GM12878 (cell line): Measurements from ENCODE around the gene PRKCZ.

Source experiments
- EGR1 ChIP-seq, 2 experiments: IDR thresholded peaks; 1 replicate in 1 of 2; 2 replicates in 1 of 2; pipeline ENCODE4 v1.6.1; 2011 to 2012; ENCODE audit warnings: low read depth in 2 of 2, low read length in 2 of 2, borderline replicate concordance in 1 of 2, mild to moderate bottlenecking in 1 of 2, moderate library complexity in 1 of 2
- NFIC ChIP-seq: IDR thresholded peaks from 2 replicates; pipeline ENCODE4 v1.6.1; 2012; ENCODE audit warnings: low read depth, mild to moderate bottlenecking, inconsistent platforms, low read length, moderate library complexity
- POLR2AphosphoS5 ChIP-seq: IDR thresholded peaks from 2 replicates; pipeline ENCODE4 v1.6.1; 2011; ENCODE audit warnings: mild to moderate bottlenecking, low read length, inconsistent platforms
- ZNF274 ChIP-seq: IDR thresholded peaks from one replicate; pipeline ENCODE4 v1.8.0; 2011; ENCODE audit not compliant: insufficient read length, insufficient read depth
- TF ChIP-seq, protein P1 (sequence below): fragments of 450-650 bp; IDR thresholded peaks from 2 replicates; pipeline ENCODE4 v1.6.1; 2017; ENCODE audit warnings: mild to moderate bottlenecking
- TF ChIP-seq, protein P2 (sequence below), 3 experiments: IDR thresholded peaks in 2 of 3; conservative IDR thresholded peaks in 1 of 3; 2 replicates each; pipeline ENCODE4 v1.5.1; 2011; ENCODE audit warnings: low read depth in 3 of 3, low read length in 3 of 3, mild to moderate bottlenecking in 3 of 3, control low read depth in 2 of 3, moderate library complexity in 2 of 3, inconsistent platforms in 1 of 3, mixed read lengths in 1 of 3; ENCODE audit not compliant: control insufficient read depth in 2 of 3, insufficient read depth in 1 of 3; ENCODE audit errors: extremely low read depth in 1 of 3

DNA sequence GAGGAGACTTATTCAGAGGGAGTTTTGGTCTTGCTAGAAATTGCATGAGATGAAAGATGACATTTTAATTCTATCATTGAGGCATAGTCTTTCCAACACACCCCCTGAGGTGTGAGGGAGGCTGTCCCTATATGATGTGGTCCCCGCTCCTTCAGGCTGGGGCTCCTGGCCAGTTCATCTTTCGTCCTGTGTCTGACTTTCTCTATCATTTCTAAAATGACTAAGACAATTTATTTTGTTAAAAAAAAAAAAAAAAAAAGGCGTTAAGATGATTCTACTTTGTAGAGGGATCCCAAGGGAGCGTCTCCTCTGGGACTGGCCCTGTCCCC lies 50.5 kb downstream of the PRKCZ start:
- TF ChIP-seq, protein P1, sequence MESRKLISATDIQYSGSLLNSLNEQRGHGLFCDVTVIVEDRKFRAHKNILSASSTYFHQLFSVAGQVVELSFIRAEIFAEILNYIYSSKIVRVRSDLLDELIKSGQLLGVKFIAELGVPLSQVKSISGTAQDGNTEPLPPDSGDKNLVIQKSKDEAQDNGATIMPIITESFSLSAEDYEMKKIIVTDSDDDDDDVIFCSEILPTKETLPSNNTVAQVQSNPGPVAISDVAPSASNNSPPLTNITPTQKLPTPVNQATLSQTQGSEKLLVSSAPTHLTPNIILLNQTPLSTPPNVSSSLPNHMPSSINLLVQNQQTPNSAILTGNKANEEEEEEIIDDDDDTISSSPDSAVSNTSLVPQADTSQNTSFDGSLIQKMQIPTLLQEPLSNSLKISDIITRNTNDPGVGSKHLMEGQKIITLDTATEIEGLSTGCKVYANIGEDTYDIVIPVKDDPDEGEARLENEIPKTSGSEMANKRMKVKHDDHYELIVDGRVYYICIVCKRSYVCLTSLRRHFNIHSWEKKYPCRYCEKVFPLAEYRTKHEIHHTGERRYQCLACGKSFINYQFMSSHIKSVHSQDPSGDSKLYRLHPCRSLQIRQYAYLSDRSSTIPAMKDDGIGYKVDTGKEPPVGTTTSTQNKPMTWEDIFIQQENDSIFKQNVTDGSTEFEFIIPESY = no peak
- TF ChIP-seq, protein P2, sequence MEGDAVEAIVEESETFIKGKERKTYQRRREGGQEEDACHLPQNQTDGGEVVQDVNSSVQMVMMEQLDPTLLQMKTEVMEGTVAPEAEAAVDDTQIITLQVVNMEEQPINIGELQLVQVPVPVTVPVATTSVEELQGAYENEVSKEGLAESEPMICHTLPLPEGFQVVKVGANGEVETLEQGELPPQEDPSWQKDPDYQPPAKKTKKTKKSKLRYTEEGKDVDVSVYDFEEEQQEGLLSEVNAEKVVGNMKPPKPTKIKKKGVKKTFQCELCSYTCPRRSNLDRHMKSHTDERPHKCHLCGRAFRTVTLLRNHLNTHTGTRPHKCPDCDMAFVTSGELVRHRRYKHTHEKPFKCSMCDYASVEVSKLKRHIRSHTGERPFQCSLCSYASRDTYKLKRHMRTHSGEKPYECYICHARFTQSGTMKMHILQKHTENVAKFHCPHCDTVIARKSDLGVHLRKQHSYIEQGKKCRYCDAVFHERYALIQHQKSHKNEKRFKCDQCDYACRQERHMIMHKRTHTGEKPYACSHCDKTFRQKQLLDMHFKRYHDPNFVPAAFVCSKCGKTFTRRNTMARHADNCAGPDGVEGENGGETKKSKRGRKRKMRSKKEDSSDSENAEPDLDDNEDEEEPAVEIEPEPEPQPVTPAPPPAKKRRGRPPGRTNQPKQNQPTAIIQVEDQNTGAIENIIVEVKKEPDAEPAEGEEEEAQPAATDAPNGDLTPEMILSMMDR (IDR thresholded peaks at IDR 0.05 in 2 of 3, conservative IDR thresholded peaks at IDR 0.05 in 1 of 3; ENCODE audit: control insufficient read depth in 2 of 3, extremely low read depth in 1 of 3, insufficient read depth in 1 of 3, low read depth in 3 of 3, low read length in 3 of 3) = no peak
- TF ChIP-seq ZNF274 (no peak), NFIC (no peak), POLR2AphosphoS5 (no peak), EGR1 (IDR thresholded peaks at IDR 0.05; ENCODE audit: borderline replicate concordance in 1 of 2, low read depth in 2 of 2, low read length in 2 of 2) (no peak)
